ENCODE results near the gene SMARCC2.

DNA sequence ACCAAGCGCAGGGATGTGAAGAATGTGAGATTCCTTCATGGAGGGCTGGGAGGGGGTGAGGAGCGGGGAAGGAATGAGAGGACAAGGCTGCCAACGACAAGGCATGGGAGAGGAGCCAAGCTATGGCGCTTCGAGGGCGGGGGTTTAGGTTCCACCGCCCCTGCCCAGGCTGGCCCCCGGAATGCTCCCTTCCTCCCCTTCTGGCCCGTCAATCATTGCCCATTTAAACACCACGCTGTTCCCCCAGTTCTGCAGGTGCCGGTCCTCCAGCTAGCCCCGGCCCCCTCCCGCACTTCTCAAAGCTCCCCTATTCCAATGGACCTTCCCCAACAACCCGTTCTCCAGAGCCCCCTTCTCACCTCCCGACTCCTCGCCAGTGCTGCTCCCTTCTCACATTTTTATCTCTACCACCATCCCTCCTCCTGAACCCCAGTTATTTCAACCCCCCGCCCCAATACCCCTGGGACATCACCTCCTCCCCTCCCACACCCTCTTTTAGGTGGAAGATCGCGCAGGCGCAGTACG lies 32.0 kb upstream of the SMARCC2 start:
- TF ChIP-seq, protein P1, sequence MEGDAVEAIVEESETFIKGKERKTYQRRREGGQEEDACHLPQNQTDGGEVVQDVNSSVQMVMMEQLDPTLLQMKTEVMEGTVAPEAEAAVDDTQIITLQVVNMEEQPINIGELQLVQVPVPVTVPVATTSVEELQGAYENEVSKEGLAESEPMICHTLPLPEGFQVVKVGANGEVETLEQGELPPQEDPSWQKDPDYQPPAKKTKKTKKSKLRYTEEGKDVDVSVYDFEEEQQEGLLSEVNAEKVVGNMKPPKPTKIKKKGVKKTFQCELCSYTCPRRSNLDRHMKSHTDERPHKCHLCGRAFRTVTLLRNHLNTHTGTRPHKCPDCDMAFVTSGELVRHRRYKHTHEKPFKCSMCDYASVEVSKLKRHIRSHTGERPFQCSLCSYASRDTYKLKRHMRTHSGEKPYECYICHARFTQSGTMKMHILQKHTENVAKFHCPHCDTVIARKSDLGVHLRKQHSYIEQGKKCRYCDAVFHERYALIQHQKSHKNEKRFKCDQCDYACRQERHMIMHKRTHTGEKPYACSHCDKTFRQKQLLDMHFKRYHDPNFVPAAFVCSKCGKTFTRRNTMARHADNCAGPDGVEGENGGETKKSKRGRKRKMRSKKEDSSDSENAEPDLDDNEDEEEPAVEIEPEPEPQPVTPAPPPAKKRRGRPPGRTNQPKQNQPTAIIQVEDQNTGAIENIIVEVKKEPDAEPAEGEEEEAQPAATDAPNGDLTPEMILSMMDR (IDR thresholded peaks at IDR 0.05 in 4 of 5, conservative IDR thresholded peaks at IDR 0.05 in 1 of 5) = no peak
- no peak for TF ChIP-seq POLR2A (IDR thresholded peaks at IDR 0.05)
